Gastroesophageal sphincter (tissue), 2 donors: ENCODE measurements around the gene CLIP2.

ENCODE experiments used
- EP300 ChIP-seq: sonication (generic); formaldehyde crosslinking; IDR thresholded peaks from one replicate; pipeline ENCODE4 v1.6.1; 2017; ENCODE audit warnings: antibody characterized with exemption, mild to moderate bottlenecking
- POLR2A ChIP-seq, 2 donors: fragments of 450-650 bp; IDR thresholded peaks; one replicate each; pipeline ENCODE4 v1.6.1; 2017; ENCODE audit warnings: antibody characterized with exemption in 2 of 2, mild to moderate bottlenecking in 2 of 2, moderate library complexity in 1 of 2

DNA sequence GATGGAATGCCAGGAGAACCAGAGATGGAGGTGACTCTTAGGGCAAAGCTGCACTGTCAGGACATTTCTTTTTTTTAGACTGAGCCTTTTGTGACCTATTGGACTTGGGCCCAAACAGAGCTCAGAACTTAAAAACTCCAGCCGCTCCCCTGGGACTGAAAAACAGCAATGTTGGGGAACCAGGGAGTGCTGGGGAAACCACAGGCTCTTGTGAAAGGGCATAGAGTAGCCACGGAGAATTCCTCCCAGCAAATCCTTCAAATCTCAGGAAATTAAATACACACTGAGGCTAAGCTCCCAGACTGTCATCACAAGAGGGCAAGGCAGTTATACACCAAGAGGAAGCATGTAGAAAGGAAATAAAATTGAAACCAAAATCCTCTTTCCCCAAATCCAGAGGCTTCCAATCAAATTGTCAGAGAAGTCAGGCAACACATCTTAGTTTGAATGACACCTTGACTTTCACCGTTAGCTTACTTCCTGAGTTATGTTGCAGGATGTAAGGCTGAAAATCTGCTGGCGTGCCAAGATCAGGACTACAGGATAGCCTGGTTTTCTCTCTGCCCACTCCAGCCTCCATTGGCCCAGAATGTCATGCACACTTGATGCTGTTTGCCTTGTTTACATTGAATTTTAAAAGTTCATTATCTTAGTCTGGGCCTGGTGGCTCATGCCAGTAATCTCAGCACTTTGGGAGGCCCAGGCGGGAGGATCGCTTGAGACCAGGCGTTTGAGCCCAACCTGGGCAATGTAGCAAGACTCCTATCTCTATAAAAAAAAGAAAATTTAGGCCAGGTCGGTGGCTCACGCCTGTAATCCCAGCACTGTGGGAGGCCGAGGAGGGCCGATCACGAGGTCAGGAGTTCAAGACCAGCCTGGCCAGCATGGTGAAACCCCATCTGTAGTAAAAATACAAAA lies 32.5 kb upstream of the CLIP2 start:
- TF ChIP-seq EP300 (no peak), POLR2A (IDR thresholded peaks at IDR 0.05) (no peak)
